GM18520 (cell line): Measurements from ENCODE around the gene E2F3.
"Not testable (repeated sequence)": the region's sequence is repeated elsewhere in the genome, so short reads cannot be mapped to it uniquely, and the experiment has no call there.

Experiments used
- ATAC-seq: cut with Tn5 transposase; IDR thresholded peaks from one replicate; pipeline ENCODE4 v1.9.1; 2021; ENCODE audit not compliant: unreplicated experiment

The E2F3 gene

DNA sequence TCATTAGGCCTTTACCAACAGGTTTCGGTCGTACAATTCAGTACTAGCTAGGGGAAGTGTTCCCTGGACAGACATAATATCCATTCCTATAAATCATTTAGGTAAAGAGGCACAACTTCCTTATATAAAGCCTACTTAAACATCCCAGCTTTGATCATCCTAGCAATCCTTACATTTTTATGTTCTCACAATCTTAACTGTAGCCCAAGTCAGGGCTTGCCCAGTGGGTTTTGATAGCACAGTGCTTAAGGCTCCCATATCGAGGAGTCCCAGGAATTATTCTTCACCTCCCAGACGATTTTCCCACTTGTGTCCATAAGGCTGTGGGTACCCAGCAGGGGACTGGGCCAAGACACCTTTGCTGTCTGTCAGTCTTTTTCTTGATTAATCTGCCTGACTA lies 63.2 kb downstream of the E2F3 start:
- ATAC-seq: no peak

DNA sequence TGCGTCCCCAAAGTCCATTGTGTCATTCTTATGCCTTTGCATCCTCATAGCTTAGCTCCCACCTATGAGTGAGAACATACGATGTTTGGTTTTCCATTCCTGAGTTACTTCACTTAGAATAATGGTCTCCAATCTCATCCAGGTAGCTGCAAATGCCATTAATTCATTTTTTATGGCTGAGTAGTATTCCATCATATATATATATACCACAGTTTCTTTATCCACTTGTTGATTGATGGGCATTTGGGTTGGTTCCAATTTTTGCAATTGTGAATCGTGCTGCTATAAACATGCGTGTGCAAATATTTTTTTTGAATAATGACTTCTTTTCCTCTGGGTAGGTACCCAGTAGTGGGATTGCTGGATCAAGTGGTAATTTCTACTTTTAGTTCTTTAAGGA lies 63.9 kb downstream of the E2F3 start:
- not testable (repeated sequence) for ATAC-seq

DNA sequence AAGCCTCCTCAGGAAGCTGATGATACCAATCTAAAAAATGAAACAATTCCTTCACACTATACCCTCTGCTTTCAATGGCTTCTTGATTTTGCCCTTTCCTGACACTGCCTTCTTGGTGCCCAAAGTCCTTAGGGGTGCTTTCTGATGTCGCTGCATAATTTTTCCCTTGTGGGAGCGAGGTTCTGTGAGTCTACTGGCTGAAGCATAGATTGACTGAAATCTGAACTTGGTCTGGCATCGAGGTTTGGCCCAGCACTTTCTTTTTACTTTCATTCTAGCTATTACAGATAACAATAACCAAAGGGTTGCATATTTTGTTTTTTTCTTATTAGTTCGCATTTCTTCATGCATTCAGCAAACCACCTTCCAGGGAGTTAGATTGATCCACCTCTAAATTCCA lies 65.8 kb downstream of the E2F3 start:
- peak; percentile 72 for ATAC-seq

DNA sequence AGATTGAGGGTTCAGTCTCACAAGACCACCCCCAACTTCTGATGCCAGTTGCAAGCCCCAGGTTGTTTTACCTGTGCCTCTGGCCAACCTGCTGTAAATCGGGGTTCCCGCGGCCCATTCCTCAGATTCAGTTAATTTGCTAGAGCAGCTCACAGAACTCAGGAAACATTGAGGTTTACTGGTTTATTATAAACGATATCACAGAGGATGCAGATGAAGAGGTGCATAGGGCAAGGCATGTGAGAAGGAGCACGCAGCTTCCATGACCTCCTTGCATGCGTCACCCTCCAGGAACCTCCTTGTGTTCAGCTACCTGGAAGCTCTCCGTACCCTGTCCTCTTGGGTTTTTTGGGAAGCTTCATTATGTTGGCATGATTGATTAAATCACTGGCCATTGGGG lies 66.5 kb downstream of the E2F3 start:
- ATAC-seq: no peak

DNA sequence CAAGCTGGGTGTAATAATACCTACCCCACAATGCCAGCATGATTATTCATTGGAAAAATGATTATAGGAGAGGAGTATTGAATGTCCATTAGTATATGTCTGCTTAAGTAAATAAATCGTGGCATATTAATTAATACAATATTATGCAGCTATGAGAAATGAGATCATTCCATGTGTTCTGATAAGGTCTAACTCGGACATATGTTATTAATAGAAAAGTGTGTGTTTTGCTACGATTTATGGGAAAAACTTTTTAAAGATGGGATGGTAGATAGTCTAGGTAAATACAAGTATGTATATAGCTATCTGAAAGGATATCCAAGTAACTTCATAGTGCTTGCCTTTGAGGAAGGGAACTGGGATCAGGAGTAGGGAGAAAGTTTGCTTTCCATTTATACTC lies 71.1 kb downstream of the E2F3 start:
- no peak for ATAC-seq

DNA sequence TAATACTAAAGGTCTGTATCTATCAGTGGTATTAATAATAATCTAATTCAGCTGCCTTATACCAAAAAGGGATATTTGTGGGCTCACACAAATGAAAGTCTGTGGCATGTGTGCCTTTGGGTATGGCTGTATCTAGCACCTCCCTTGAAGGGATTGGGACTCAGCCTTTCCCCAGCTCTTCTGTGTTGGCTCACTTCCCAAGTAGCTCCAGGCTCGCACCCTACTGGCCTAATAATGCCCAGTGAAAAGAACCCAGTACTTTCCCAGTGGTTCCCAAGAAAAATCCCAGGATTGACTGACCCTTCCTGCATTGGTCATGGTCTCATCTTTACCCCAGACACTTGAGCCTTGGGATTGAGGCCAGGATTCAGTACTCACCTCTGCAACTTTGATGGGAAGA lies 71.8 kb downstream of the E2F3 start:
- no peak for ATAC-seq

DNA sequence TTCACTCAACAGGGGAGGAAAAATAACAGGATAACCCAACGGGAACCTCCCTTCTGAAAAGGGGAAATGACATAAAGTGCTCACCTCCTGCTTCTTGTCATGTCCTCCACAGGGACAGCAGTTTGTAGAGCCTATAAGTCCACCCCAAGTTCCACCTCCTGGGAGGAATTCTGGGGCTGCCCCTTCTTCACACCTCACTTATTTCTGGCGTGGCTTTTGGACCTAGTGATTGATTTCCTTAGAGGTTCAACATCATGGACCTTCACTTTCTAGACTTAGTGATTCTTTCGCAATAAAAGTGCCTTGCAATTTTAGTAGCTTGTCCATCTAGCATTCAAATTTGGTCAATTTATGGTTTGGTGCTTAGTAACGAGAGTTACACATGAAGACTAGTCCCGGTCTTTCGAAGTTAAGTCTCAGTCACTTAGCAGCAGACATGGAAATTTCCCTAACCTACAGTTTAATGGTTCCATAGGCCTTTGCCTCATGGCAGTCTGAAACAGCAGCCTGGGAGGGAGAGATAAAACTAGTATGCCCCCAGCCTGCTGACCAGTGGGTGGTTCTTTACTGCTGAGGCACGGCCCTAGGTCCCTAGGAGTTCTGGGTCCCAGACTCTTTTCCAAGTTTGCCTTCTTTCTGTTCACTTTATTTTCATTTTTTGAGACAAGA lies 73.3 kb downstream of the E2F3 start:
- ATAC-seq: no peak

DNA sequence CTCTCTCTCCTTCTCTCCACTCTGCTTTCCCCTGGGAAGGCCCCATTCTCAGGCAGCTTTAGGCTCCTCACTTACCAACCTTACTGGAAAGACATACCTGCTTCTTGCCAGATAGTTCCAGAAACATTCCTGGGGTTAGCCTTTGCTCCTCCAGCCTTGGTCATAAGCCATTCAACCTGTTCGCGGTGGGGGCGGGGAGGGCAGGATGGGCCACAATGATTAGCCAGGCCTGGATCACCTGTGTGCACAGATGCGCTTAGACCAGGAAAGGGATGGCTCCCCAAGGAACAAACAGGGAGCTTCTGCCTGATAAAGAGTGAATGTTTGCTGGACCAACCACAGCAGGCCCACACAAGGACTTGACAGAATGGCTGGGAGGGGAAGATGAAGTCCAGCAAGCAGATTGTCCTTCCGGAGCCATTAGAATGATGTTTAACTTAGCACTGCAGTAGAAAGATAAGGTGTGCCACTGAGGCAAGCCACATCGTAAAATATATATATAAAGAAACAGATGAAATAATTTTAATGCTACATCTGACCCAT lies 74.9 kb downstream of the E2F3 start:
- no peak for ATAC-seq

DNA sequence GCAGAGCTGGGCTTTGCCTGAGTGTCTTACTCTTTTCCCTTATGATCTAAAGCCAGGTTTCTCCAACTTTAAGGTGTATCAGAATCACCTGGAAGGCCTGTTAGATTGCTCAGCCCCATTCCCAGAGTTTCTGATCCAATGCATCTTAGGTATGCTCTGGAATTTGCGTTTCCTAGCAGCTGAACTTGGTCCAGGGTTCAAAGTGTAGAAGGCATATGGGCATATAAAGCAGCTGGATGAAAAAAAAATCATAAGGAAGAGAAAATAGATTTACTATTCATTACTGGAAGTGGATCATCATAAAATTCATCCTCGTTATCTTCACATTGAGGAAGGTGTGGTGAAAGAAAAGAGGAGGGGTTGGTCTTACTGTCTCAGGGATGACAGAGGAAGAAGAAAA lies 75.8 kb downstream of the E2F3 start:
- ATAC-seq: no peak

DNA sequence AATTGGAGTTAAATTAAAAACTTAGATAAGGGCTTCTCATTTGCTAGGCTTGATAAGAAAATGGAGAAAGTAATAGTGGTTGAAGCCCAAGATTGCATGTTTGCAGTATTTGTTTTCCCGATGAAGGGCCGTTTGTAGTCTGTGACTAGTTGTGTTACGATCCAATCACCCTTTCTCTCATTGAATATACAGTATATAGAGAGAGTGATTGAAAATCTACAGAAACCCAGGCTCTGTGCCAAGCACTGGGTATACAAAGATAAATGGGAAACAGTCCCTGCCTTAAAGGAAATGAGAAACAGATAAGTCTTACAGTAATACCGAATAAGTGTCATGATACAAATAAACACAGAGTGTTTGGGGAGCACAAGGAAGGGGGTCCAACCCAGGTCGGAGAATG lies 77.4 kb downstream of the E2F3 start:
- no peak for ATAC-seq

DNA sequence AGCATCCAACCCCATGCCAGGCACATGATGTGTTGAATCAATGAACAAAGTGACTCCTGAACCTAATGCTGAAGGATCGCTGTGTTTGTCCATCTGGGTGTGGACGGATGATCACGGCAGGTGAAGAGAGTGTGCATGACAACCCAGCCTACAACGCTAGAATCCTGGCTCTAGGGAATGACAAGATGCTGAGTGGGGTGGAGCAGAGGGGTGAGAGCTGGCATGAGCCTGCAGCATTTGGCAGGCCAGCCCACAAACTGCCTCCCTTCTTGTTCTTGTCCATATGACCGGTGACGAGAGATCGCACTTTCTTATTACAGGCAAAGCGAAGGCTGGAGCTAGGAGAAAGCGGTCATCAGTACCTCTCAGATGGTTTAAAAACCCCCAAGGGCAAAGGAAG lies 77.8 kb downstream of the E2F3 start:
- no peak for ATAC-seq

DNA sequence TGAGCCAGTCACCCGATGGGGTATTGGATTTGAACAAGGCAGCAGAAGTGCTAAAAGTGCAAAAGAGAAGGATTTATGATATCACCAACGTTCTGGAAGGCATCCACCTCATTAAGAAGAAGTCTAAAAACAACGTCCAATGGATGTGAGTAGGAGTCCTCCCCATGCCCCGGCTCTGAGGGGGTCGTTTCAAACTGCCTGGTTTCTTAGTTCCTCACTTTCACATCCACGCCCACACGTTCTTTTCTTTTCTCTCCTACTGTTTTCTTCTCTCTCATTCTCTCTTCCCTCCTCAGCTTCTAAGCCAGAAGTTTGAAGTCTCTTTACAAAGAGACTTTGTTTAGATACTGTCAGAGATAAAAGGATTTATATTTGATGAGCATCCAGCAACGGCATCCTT lies 79.6 kb downstream of the E2F3 start:
- no peak for ATAC-seq

DNA sequence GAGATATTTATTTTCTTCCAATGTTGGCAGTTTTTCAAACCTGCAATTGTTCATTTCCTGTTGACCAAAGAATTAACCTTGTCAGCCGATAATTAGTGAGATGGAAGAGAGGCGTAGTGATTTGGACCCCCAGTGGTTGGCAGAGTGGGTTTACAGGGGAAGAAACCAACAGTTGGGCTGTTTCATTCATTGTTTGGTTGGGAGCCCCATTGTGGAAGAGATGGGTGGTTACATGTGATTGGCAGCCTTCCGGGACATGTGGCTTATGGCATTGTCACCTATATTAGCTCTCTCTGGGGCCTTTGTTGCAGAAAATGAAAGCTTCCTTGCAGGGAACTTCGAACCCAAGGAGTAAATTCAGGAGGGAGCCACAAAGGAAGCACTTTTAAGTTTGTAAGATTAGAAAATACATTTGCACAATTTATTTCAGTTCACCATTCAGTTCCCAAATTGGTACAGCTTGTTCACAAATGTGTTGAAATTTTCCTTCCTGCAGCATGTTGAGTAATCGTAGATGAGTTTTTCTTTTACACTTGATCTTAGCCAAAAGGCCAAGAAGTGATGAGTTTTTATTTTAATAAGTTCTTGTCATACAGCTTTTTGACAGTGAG lies 82.3 kb downstream of the E2F3 start:
- no peak for ATAC-seq

DNA sequence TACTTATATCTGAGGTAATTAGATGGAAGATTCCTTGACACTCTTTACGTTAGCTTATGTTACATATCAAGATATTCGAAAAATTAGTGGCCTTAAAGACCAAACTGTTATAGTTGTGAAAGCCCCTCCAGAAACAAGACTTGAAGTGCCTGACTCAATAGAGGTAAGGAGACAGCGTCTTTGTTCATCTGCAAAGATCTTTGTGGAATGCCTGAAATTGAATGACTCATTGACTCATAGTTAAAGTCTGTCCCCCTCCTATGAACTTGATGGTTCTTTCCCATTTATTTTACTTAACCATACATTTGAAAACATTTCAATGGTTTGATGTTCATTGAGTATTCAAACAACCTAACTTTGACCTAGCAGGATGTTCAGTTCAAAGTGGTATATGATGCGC lies 85.0 kb downstream of the E2F3 start:
- ATAC-seq: no peak

DNA sequence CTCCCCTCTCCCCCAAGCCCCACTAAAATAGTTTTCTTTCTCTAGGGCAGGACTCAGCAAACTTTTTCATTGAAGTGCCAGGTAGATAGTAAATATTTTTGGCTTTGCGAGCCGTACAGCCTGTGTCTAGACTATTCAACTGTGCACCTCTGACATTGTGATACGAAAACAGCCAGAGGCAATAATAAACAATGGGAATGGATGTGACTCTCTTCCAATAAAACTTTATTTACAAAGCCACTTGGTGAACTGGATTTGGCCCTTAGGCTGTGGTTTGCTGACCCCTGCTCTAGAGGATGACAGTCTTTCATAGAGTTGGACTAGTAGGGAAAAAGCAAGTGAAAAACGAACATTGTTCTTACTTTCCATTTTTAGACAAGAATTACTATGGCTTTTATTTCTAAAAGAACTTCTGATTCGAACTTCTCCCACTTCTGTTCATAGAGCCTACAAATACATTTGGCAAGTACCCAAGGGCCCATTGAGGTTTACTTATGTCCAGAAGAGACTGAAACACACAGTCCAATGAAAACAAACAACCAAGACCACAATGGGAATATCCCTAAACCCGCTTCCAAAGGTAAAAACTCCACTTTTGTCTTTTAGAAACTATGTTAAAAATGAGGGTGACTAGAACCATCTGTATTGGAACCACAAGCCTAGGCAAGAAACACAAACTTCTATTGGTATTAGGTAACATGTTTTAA lies 86.1 kb downstream of the E2F3 start:
- no peak for ATAC-seq

DNA sequence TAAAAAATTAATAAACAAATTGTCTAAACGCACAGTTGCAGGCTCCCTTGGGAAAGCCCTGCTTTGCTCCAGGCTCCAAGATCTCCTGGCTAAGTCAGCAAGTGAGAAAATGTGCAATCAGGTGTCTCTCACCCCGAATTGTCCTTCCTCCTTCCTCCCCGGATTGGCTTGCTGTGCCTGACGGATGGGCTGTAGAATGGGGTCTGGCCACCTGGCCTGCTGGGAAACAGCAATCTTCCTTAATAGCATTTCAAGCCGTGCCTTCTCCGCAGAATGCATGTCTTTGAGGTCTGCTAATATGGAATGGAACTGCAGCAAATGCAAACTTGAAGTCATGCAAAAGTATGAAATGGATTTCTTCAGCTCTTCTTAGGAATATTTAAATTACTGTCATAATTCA lies 88.9 kb downstream of the E2F3 start:
- ATAC-seq: no peak

DNA sequence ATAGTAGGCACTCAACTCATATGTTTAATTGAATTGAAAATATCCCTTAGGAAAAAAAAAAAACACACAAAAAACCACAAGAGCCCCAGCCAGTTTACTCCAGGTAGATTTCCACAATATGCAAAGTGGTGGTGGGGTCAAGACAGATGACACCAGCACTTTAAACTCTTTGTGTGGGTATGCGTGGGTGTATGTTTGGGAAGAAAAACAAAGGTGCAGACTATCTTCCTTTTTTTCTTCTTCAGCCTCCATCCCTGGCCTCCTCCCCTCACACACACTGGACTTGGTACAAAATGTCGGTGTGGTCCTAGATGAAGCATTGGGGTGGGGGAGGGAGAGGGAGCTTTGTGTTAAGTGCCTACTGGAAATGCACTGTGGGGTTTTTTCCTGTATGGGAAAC lies 90.4 kb downstream of the E2F3 start:
- no peak for ATAC-seq

DNA sequence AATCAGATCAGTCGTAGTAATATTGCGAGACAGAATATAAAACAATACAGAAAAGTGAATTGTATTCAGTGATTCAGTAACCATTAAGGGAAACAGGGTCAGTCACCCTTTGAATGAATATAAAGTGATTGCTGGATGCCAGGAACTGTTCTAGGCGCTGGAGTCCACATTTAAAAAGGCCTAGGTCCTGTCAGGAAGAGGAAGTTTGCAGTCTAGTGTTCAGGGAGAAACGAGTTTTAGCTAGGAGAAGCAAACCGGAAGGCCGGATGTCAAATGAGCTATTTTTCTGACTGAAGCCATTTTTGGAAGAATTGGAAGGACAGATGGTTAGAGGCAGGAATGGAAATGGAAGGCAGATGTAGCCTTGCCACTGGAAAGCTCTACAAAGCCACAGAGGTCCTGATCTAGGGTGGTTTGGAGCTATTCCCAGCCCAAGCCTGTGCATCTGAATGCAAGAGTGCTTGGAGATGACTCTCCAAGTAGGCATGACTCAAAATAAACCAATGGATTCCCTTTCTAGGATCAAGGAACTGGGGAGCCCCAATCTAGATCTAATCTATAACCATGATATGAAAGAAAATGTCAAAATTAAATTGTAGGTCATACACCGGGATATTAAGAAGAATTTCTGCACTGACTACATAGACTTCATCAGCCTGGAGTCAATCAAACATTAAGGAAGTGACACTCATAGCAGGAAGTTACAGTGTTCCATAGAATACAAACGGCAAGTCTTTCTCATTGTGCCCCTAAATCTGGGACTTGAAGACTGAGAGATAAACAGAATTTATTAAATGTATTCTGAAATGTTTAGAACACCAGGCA lies 95.7 kb downstream of the E2F3 start:
- ATAC-seq: no peak

DNA sequence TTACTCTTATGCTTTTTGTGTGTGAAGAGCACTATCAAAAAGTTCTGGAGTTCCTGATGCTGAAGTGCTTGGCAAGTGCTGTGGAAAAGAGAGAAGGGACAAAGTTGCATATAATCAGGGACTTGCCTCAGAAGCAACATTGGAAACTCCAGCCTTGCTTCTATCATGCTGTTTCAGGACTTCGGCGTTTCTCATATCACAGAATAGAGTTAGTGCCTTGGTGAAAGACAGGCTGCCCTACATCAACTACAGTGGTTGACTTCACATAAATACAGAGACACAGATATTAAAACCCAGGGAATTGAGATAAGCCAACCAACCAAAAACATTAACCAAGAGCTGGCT lies 96.3 kb downstream of the E2F3 start:
- ATAC-seq: no peak

DNA sequence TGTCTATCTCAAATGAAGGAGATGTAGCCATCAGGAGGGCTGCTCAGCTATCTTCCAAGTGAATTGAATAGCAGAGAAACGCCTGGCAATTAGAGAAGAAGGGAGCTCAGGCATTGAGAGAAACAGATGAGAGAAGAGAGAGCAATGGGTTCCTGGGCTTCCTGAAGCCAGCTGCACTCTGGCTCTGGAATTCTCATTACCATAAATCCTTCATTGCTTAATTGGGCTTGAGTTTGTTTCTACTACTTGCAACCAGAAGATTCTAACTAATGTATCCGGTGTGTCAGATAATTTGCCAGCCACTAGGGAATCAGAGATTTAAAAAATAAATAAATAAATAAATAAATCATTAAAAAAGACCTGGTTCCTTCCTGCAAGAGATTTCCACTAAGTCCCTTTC lies 107.5 kb downstream of the E2F3 start:
- no peak for ATAC-seq

DNA sequence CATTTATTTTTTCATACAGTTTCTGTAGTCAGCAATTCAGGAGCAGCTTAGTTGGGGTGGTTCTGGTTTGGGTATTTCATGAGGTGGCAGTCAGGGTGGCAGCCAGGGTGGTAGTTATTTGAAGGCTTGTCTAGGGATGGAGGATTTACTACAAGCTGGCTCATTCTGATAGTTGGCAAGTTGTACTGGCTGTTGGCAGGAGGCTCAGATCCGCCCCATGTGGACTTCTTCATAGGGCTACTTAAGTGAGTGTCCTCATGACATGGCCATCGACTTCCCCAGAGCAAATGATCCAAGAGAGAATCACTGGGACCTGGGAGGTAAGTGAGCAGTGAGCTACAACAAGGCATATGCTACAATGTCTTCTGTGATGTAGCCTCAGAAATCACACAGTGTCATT lies 110.2 kb downstream of the E2F3 start:
- ATAC-seq: no peak

DNA sequence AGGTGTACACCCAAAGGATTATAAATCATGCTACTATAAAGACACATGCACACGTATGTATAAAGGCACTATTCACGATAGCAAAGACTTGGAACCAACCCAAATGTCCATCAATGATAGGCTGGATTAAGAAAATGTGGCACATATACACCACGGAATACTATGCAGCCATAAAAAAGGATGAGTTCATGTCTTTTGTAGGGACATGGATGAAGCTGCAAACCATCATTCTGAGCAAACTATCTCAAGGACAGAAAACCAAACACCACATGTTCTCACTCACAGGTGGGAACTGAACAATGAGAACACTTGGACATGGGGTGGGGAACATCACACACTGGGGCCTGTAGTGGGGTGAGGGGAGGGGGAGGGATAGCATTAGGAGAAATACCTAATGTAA lies 123.5 kb downstream of the E2F3 start:
- not testable (repeated sequence) for ATAC-seq
